ENCODE results near the gene ALPP. TPM values are rescaled to one million over a fixed set of nuclear protein-coding genes. Genes with fewer than 3 reads are reported as not detected.

ALPP gene
- total and polyA plus RNA-seq, 2 of the 13 experiments (the other 11 are each of a cell fraction or from before 2014, with no cell fraction given), result not detected

- no peak overlapping the region for H3K9ac ChIP-seq (ENCODE audit: insufficient read depth, low read depth, low read length)
- intact Hi-C loops (cut with micrococcal nuclease; ENCODE audit: unreplicated experiment) (no loop called here), in situ Hi-C loops (cut with HindIII; ENCODE audit: extremely low pct_ligation_motif_present, low pct_unique_long_range_greater_than_20kb) (no loop called here)
- no peak overlapping the region for H3K4me2 ChIP-seq (ENCODE audit: low read depth, low read length)
- no peak overlapping the region for H3K27ac ChIP-seq (ENCODE audit: extremely low read length, insufficient read depth, low read length)
- H2AFZ ChIP-seq (ENCODE audit: low read length), result no peak overlapping the region
- ChIA-PET CTCF (ENCODE audit: low intra/inter-chr PET ratio, low total read pairs) (no interaction called here), POLR2A (no interaction called here)
- peaks cover 0 to 21% of the 10 kb centered on the region in 2 experiments; a peak in 3 of 5 replicates for H3K27me3 ChIP-seq (ENCODE audit: control insufficient read depth in 1 of 2, insufficient read depth in 2 of 2, low read length in 2 of 2)
- H4K20me1 ChIP-seq (ENCODE audit: insufficient read depth, low read length), result peaks cover 2% of the 10 kb centered on the region; the same call in 1 of the 2 replicates
- DNase-seq (ENCODE audit: low spot score) (no peak), ATAC-seq (no peak), FAIRE-seq (no peak)
- no TSS peak for BruUV-seq (replicated peaks)
- no peaks in the 10 kb centered on the region for H3K4me1 ChIP-seq (ENCODE audit: insufficient read depth, low read length)
- no peaks in the 10 kb centered on the region for H3K9me3 ChIP-seq (ENCODE audit: low read length)
- H3K36me3 ChIP-seq (replicated peaks in 1 of 2; ENCODE audit: control insufficient read depth in 1 of 2, insufficient read depth in 2 of 2, low read length in 2 of 2), result no peaks in the 10 kb centered on the region
- WGBS (ENCODE audit: low lambda C conversion rate), result 52% methylated on average over 6 of the region's 6 CpGs
- no peak overlapping the region for H3K4me3 ChIP-seq (replicated peaks in 1 of 3; ENCODE audit: insufficient read depth in 1 of 3, low read depth in 2 of 3, low read length in 3 of 3)
- TF ChIP-seq POLR2A (IDR thresholded peaks at IDR 0.05; ENCODE audit: insufficient read depth in 1 of 2, low read depth in 2 of 2, low read length in 2 of 2), result no peak
- TF ChIP-seq ZFP82 (CRISPR knock-in tag; IDR thresholded peaks at IDR 0.05; ENCODE audit: borderline replicate concordance), result no peak
- no peak for TF ChIP-seq MYNN (CRISPR knock-in tag; IDR thresholded peaks at IDR 0.05; ENCODE audit: low read depth)
- TF ChIP-seq ZNF232 (CRISPR knock-in tag; IDR thresholded peaks at IDR 0.05; ENCODE audit: borderline replicate concordance), result no peak
- TF ChIP-seq ZSCAN31 (CRISPR knock-in tag; IDR thresholded peaks at IDR 0.05; ENCODE audit: low read depth), result no peak
- no peak for TF ChIP-seq CEBPB (IDR thresholded peaks at IDR 0.05; ENCODE audit: borderline replicate concordance, low read depth, low read length)
- TF ChIP-seq PREB (CRISPR knock-in tag; IDR thresholded peaks at IDR 0.05), result no peak
- no peak for TF ChIP-seq MXD3 (CRISPR knock-in tag; IDR thresholded peaks at IDR 0.05)
- TF ChIP-seq ZNF18 (CRISPR knock-in tag; IDR thresholded peaks at IDR 0.05; ENCODE audit: insufficient replicate concordance), result no peak
- TF ChIP-seq DMAP1 (CRISPR knock-in tag; IDR thresholded peaks at IDR 0.05), result no peak
- no peak for TF ChIP-seq HNRNPH1 (optimal IDR thresholded peaks at IDR 0.05; ENCODE audit: low read depth, low read length)
- H3K79me2 ChIP-seq (ENCODE audit: insufficient read depth, low read length), result no peaks in the 10 kb centered on the region
These were observed 34.7 kb upstream of the ALPP start for GRCh38 chr2:232343821-232344220.
